ENCODE data around the gene PICK1. TPM values are rescaled to one million over a fixed set of nuclear protein-coding genes. Genes with fewer than 3 reads are reported as not detected.
A peak's percentile ranks its signal among the peaks of the same experiment; 100 is the strongest.

PICK1 gene
- total RNA-seq, 1 donor from 2014 or later: 7.9 TPM

DNA sequence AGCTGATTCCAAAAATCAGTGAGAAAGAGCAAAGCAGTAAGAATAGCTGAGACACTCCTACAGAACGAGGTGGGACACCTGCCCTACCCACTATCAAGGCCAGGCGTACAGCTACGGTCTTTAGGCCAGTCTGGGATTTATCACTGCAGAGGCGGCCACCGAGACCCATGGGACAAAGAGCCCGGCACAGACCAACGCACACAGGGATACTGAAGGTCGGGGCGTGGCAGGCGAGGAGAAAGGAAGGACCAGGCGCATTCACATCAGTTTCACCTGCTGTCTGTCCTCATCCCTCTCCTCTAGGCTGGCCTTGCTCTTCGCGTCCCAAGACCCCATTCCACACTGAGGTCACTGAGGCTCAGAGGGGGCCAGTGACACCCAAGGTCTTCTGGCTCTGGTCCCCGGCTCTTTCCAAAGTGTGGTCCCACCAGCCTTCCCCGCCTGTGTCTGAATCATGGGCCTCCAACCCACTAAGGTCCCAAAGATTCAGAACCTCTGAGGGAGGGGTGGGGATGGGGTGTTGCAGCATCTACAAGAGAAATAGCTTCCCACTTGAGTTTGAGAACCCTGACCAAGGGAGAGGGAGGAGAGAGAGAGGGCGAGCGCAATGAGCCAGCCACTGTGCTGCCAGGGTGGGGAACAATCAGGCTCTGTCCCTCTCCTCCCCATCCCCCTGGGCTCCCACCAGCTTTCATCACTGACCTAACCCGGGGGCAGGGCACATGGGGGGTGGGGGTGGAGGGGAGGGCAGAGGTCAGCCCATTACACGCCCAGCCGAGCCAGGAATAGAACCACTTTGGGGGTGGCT is 7.2 kb upstream of the PICK1 start:
- DNase-seq (ENCODE audit: low read depth in 2 of 2): no peak

DNA sequence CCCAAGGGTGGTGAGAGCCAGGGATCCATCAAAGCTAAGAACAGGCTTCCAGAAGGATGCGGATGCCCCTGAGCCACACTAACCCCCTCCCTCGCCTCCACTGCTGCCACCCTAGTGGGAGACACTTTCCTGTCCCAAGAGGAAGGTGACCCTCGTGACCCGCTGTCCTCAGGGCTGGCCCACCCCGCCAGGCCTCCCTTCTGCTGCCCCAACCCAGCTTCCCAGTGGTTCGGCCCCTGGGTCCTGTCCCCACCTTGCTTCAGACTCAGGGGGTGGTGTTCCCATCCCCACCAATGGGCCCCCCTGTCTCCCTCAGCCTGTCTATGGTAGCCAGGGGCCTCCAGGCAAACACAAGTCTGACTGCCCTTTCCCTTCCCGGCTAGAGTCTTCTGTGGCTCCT is 6.5 kb upstream of the PICK1 start:
- no peak for DNase-seq (ENCODE audit: low read depth in 2 of 2)

DNA sequence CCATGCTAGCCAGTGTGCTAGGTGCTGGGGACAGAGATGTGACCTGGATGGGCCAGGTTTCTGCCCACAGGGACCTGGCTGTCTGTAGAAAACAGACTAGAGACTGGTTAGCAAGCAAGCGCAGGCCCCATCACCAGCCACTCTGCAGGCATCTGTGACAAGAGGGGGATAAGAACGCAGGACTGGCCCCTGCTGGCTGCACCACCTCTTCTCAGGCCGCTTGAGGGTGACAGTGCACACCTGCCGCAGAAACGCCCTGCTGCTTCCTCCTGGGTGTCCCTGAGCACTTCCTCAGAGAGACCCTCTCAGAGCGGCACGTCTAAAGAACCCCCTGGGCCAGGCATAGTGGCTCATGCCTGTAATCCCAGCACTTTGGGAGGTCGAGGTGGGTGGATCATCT is 5.9 kb upstream of the PICK1 start:
- DNase-seq (ENCODE audit: low read depth in 2 of 2): no peak

GRCh38 chr22:38051900-38052862 is 5.0 kb upstream of the PICK1 start:
- DNase-seq (ENCODE audit: low read depth in 2 of 2): peak; percentile 72 to 87

DNA sequence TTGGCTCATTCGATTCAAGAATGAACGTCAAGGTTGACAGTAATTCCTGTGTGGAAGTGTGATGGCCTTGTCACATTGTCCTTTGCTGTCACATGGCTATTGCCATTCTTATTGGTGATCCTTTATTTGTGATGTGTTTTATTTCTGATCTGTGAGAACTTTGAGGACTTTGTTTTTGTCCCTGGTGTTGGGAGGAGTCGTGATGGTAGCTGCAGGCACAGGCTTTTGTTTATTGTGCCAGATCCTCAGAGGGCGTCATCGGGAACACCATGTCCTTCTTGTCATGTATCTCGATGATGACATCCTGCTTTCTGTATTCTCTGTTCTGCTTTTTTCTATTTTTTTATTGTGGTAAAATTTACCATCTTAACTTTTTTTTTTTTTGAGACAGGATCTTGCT is 5.6 kb downstream of the PICK1 start:
- no peak for DNase-seq (ENCODE audit: low read depth in 2 of 2)

- DNase-seq (ENCODE audit: low read depth in 2 of 2): no peak
Measured at GRCh38 chr22:38065539-38065938, 8.3 kb downstream of the PICK1 start.

- DNase-seq (ENCODE audit: low read depth in 2 of 2): no peak
Measured at GRCh38 chr22:38066381-38067027, 9.3 kb downstream of the PICK1 start.

DNA sequence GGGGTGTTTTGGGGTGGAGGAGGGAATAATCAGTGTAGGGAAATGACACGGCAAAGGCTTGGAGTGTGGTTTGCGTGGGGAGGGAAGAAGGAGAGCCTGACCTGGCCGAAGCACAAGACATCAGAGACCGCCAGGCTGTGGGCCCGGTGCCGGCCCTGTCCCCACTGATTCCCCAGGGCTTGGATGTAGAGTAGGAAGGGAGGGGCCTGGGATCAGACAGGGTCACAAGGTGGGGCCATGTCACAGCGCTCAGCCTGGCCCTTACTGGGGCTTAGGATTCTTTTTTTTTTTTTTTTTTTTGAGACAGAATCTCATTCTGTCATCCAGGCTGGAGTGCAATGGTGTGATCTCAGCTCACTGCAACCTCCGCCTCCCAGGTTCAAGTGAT is 9.8 kb downstream of the PICK1 start:
- no peak for DNase-seq (ENCODE audit: low read depth in 2 of 2)

GRCh38 chr22:38067761-38068360 is 10.7 kb downstream of the PICK1 start:
- no peak for DNase-seq (ENCODE audit: low read depth in 2 of 2)

DNA sequence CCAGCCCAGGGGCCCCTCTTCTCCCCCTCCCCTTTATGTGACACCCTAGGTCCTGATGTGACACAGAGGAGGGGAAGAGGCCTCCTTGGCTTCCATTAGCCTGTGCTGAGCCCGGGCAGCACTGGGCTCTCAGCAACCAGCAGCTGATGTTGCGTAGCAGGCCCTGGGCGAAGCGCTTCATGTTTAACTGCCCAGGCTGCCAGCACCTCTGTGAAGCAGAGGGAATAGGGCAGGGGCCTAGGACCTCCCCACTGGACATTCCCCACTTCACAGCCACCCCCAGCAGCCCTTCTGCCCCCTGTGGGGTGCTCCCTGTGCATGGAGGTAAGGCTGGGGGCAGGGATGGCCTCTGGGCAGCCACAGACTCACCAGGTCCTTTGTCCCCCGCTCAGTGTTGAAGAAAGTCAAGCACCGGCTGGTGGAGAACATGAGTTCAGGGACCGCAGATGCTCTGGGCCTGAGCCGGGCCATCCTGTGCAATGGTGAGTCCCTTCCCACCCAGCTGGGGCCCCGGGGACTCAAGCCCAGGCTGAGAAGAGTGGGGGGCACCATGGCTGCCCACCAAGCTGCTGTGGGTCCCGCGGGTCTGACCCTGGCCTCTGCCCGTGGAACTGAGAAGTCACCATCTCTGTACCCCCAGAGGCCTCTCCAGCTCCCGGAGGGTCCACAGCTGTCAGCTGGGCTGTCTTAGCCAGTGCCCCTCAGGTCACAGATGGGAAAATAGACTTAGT is 11.6 kb downstream of the PICK1 start:
- DNase-seq (ENCODE audit: low read depth in 2 of 2): no peak

- peak; percentile 50 to 85 for DNase-seq (ENCODE audit: low read depth in 2 of 2)
Measured at GRCh38 chr22:38069372-38070249, 12.4 kb downstream of the PICK1 start.

DNA sequence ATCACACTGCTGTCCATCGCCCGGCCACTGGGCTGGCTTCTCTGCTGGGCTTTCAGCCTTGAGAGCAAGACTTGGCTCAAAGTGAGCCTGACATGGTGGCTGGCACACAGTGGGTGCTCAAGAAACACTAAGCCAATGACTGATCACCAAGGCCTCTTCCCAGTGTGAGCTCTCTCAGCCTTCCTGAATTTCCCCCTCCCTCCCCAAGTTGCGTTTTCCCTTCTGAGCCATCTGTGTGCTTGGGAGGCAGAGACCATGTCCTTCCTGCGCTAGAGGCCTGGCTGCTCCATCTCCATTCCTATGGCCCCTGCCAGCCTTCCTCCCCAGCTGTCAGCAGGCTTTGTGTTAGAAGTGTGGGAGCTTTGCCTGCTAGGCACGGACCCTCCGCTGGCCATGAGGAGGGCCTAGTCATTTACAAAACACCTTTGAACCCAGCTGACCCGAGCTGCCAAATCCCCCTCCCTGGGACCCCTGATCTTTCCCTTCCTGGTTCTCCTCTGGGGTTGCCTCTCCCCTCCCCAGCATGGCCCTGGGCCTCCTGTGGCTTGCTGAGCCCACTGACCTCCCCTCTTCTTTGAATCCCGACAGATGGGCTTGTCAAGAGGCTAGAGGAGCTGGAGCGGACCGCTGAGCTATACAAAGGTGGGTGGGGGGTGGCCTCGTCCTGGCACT is 13.2 kb downstream of the PICK1 start:
- no peak for DNase-seq (ENCODE audit: low read depth in 2 of 2)

- no peak for DNase-seq (ENCODE audit: low read depth in 2 of 2)
Measured at GRCh38 chr22:38071421-38072321, 14.5 kb downstream of the PICK1 start.

DNA sequence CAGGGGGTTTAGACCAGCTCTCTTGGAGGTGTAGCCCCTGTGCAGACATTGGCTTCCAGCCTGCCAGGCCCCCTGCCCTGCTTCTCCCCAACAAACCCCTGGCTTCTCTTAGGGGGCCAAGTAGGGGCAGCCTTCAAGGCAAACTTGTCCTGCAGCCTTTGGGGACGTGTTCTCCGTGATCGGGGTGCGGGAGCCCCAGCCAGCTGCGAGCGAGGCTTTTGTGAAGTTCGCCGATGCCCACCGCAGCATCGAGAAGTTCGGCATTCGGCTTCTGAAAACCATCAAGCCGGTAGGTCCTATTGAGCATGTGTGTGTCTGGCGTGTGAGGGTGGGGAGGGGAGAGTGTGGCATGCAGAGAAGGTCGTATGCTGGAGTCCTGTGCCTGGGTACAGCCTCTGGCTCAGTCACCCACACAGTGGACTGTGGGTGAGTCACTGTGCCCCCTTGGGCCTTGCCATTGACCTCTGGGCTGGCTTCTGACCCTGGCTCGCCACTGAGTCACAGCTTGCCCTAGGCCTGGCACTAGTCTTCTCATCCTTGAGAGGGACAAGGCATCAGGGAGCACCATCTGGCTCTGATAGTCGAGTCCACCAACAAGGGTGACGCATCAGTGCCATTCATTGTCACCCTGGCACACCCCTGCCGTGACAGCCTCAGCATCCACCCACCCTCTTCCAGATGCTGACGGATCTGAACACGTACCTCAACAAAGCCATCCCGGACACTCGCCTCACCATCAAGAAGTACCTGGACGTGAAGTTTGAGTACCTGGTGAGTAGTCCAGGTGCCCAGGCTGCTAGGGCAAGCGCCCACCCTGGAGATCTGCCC is 15.3 kb downstream of the PICK1 start:
- DNase-seq (ENCODE audit: low read depth in 2 of 2): no peak

DNA sequence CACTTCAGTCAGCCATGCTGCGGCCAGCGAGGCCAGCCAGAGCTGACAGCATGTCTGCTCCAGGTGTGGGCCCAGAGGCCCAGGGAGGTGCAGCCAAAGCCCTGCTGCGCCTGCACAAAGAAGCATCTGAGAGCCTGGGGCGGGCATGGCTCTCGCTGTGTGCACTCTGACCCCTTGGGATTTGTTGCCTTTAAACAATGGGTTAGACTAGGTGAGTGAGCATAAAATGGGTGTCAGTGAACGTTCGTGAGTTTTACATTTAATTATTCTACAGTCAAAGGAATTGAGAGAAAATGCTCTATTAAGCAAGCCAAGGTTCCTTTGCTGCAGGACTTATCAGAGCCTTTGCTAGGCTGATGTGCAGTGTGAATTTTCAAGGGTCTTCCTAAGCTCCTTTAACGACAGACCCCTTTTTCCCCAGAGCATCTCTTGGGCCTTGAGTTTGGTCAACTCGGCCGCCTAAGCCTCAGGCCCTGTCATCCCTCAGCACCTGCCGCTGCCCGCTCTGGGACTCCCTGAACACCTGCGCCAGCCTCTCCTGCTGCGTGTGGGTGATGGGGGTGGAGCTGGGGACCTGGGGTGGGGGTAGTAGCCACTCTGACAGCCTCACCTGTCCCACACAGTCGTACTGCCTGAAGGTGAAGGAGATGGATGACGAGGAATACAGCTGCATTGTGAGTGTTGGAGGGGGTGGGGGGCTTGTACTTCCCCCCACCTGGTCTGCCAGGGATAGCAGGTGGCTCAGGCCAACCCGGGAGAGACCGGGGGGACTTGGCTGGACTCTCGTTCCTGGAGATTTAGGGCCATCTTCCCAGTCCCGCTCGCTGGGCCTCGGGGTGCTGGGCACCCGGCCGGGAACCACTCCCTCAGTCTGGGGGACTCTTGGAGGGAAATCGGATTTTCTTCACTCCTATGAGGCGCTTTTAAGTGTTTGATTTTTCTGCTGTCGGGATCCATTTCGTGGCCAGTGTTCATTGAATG is 16.2 kb downstream of the PICK1 start:
- no peak for DNase-seq (ENCODE audit: low read depth in 2 of 2)
